ENCODE results near the gene SNX30.

SNX30 gene

DNA sequence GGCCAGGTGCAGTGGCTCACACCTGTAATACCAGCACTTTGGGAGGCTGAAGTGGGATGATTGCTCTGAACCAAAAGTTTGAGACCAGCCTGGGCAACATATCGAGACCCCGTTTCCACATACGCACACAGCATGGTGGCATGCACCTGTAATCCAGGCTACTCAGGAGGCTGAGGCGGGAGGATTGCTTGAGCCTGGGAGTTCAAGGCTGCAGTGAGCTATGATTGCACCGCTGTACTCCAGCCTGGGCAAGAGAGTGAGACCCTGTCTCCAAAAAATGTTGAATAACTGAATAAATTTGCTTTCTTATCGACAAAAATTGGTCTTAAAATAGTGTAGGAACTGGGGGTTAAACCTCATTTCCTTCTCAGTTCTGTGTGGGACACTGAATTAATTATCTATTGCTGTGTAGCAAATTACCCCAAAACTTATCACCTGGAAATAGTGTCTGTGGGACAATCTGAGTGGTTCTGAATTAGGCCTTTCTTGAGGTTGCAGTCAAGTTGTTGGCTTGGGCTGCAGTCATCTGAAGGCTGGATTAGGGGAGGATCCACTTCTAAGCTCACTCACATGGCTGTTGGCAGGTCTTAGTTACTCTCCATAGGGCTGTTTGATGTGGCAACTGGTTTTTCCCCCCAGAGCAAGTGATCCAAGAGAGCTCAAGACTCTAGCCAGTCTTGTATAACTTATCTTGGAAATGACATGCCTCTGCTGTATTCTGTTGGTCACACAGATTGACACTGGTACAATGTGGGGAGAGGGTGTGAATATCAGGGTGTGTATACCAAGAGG lies 2.0 kb downstream of the SNX30 start:
- no peak for DNase-seq

GRCh38 chr9:112753725-112754124 lies 3.2 kb downstream of the SNX30 start:
- DNase-seq, result no peak

- DNase-seq, result no peak
Observed at GRCh38 chr9:112754578-112754977, 4.0 kb downstream of the SNX30 start.

DNA sequence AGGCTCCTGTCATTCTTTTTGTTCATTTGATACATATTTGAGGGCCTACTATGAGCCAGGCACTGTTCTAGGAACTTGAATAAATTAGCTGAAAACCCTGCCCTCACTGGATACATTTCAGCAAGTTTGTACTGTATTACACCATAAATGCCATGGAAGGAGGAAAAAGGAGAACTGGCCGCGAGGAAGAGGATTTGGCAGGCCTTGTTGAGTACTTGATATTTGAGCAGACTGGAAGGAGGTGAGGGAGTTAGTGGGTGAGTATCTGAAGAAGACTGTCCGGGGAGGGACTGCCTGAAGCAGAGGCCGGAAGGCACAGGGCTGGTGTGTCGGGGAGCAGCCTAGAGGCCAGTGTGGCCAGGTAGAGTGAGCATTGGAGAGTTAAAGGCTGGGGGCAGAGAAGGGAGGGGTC lies 4.5 kb downstream of the SNX30 start:
- no peak for DNase-seq

GRCh38 chr9:112755675-112756074 lies 5.1 kb downstream of the SNX30 start:
- no peak for DNase-seq

DNA sequence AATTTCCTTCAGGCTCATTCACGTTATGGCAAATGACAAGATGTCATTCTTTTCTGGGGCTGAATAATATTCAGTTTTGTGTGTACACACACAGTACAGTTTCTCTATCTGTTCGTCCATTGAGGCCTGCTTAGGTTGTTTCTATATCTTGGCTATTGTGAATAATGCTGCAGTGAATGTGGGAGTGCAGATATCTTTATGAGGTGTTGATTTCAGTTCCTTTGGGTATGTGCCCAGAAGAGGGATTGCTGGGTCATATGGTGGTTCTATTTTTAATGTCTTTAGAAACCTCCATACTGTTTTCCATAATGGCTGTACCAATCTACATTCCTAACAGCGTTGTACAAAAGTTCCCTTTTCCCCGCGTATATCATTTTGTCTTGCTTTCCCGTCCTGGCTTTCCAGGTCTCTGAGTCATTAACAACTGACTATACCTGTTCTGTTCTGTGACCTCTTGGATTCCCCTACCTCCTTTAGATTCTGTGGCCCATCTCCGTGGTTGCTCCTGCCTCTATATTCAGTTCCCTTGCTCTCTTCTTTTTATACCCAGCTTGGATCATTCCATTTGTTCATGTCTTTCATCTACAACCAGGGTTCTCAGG lies 6.8 kb downstream of the SNX30 start:
- DNase-seq, result no peak

DNA sequence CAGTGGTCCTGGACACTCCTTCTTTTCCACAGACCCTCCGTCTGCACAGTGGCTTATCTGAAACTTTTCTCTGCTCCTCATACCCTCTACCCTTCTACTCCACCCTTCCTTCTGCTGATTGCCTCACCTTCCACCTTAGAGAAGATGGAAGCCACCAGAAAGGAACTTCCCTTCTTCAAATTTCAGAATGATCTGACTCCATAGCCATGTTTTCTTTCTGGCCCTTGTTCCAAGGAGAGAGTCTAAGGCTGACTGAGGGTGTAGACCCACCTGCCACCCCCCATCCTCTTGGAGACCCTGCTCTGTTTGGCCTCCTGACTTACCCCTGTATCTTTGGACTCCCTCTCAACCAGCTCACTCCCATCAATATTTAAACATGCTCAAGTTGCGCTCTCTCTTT lies 7.4 kb downstream of the SNX30 start:
- DNase-seq, result no peak

GRCh38 chr9:112760821-112761220 lies 10.3 kb downstream of the SNX30 start:
- DNase-seq, result no peak

GRCh38 chr9:112761912-112762655 lies 11.5 kb downstream of the SNX30 start:
- DNase-seq, result no peak

DNA sequence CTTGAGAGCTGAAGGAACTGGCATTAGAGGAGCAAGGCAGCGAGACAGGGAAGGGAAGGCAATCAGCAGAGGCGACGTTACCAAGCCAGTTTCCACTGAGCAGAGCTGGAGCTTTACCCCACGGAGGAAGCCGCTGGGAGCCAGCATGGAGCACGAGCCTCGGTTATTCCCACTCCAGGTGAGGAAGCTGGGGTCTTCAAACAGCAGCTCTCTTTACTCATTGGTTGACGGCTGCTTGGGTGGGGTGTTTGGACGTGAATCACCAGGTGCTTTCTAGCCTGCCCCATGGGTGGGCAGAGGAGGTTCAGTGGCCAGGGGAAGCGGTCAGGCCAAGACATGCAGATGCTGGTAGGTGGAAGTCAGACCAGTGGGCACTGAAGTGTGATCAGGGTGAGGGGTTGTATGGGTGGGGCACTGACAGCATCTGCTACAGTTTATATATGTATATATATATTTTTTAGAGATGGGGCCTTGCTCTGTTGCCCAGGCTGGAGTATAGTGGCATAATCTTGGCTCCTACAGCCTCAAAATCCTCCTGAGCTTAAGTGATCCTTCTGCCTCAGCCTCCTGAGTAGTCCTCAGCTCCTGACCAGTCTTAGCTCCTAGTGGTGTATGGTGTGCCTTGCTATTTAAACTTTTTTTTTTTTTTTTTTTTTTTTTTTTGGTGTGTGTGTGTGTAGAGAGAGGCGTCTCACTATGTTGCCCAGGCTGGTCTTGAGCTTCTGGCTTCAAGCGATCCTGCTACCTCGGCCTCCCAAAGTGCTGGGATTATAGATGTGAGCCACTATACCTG lies 12.4 kb downstream of the SNX30 start:
- DNase-seq, result no peak

DNA sequence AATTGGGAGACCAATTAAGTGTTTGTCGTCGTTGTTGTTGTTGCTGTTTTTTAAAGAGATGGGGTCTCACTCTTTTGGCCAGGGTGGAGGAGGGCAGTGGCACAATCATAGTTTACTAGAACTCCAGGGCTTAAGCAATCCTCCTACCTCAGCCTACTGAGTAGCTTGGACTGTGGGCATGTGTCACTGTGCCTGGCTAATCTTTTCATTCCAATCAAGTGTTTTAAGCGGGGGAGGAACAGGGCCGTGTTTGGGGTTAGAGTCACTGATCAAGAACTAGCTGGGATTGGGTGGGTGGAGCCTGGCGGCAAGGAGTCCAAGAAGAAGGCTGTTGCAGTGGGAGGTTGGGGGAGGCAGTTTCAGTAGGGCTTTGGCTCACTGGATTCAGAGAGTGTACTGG lies 13.8 kb downstream of the SNX30 start:
- DNase-seq, result no peak

GRCh38 chr9:112764837-112765236 lies 14.3 kb downstream of the SNX30 start:
- DNase-seq, result no peak

DNA sequence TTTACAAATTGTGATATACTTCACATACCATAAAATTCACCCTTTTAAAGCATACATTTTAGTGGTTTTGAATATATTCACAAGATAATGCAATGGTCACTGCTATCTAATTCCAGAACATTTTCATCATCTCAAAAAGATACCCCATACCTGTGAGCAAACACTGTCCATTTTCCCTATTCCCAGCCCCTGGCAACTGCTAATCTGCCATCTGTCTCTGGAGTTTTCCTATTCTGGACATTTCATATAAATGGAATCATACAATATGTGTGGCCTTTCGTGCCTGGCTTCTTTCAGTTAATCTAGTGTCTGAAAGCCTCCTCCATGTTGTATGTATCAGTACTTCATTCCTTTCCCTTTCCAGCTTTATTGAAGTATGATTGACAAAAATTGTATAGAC lies 14.7 kb downstream of the SNX30 start:
- DNase-seq, result no peak

DNA sequence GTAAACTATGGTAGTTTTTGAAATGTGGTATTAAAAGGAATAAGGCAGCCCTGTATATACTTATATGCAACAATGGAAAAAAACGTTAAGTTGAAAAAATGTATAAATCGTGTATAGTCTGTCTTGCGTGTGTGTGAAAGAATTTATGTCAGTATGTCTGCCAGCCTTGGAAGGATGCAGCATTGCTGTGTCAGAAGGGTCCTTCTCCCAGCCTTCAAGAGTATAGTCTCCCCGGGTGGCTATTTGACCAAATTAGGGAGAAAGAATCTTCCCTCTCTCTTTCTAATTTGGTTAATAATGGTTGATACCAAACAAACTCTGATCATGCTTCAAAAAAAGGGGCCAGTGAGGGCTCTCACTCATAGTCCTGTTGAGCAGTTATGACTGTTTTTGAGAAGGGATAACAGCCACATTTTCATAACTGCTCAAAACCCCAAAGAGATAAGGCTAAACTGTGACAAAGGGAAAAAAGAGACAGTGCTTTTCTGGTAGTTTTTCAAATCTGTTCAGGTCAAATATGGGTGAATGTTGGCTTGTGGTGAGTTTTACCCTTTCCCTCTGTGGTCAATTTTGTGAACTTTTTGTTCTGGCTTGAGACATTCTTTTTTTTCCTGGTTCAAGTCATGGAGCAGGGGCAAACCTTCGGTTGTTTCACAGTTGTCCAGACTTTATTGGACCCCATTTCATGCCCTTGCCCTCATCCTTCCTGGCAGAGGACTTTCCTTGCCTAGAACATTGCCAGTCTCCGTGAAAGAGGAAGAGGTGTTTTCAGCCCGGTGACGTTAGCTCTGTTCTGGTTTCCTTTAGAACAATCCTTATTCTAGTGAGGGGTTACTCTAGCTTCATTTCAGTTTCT lies 21.0 kb downstream of the SNX30 start:
- DNase-seq, result no peak

GRCh38 chr9:112772215-112772509 lies 21.6 kb downstream of the SNX30 start:
- DNase-seq, result no peak

GRCh38 chr9:112772551-112772950 lies 22.0 kb downstream of the SNX30 start:
- no peak for DNase-seq

GRCh38 chr9:112774006-112774996 lies 23.7 kb downstream of the SNX30 start:
- DNase-seq, result no peak

- no peak for DNase-seq
Observed at GRCh38 chr9:112777914-112778313, 27.4 kb downstream of the SNX30 start.

- no peak for DNase-seq
Observed at GRCh38 chr9:112780450-112781036, 30.0 kb downstream of the SNX30 start.

DNA sequence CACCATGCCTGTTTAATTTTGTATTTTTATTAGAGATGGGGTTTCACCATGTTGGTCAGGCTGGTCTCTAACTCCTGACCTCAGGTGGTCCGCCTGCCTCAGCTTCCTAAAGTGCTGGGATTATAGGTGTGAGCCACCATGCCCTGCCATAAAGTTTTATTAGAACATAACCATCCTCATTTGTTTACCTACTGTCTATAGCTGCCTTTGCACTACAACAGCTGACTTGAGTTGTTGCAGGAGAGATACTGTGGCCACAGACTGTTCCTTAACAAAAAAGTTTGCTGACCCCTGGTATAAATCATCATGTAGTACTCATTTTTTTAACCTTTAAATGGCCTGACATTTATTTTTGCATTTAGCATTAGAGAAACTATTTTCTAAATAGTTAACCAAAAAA lies 31.7 kb downstream of the SNX30 start:
- no peak for DNase-seq

- peak; percentile 37 for DNase-seq
Observed at GRCh38 chr9:112783551-112783954, 33.0 kb downstream of the SNX30 start.

Measured in NCI-H510A treated with DMSO at 0.1 percent for 48 hours (cell line).